CD4-positive, alpha-beta memory T cell (primary cell): ENCODE data around the gene ZNF91. TPM values are rescaled to one million over a fixed set of nuclear protein-coding genes. Genes with fewer than 3 reads are reported as not detected.
"Not testable (repeated sequence)": the region's sequence is repeated elsewhere in the genome, so short reads cannot be mapped to it uniquely, and the experiment has no call there.

ENCODE experiments used
- CTCF ChIA-PET: fragments of 350-600 bp; sonication (Branson Sonifier 250); formaldehyde crosslinking; loops from one replicate; lab custom pipeline; 2021; ENCODE audit warnings: inconsistent platforms; ENCODE audit not compliant: partially characterized antibody; lab: Charles Lee
- POLR2A ChIA-PET: fragments of 350-600 bp; sonication (Branson Sonifier 250); formaldehyde crosslinking; loops from one replicate; lab custom pipeline; 2021; ENCODE audit not compliant: partially characterized antibody; lab: Charles Lee
- DNase-seq, 5 donors: peaks; one replicate each; pipeline versions ENCODE4 v3.0.0 to v3.0.0-alpha.2; 2020 to 2022; ENCODE audit warnings: mixed read lengths in 1 of 5
- H3K27ac ChIP-seq: one replicate; pipeline ENCODE4 v1.7.0; 2013; ENCODE audit warnings: low read depth, low read length
- H3K27me3 ChIP-seq: 2 replicates; pipeline ENCODE4 v1.7.0; 2013; ENCODE audit warnings: mild to moderate bottlenecking, low read length, moderate library complexity; ENCODE audit not compliant: insufficient read depth
- H3K36me3 ChIP-seq: 2 replicates; pipeline ENCODE4 v1.7.0; 2013; ENCODE audit warnings: mild to moderate bottlenecking, low read length, moderate library complexity; ENCODE audit not compliant: insufficient read depth
- H3K4me1 ChIP-seq: 2 replicates; pipeline ENCODE4 v1.7.0; 2013; ENCODE audit warnings: mild to moderate bottlenecking, low read length, moderate library complexity; ENCODE audit not compliant: insufficient read depth
- H3K4me3 ChIP-seq, 2 donors: one replicate each; pipeline ENCODE4 v1.7.0; 2013; ENCODE audit warnings: low read length in 2 of 2, mild to moderate bottlenecking in 1 of 2
- H3K9me3 ChIP-seq, 2 donors: one replicate each; pipeline ENCODE4 v1.7.0; 2013; ENCODE audit warnings: low read length in 2 of 2, control low read depth in 1 of 2; ENCODE audit not compliant: control insufficient read depth in 1 of 2
- H3K27ac Mint-ChIP-seq, 7 donors: one replicate each; pipeline ENCODE4 v1.8.0; 2020 to 2021; ENCODE audit warnings: mixed read lengths in 7 of 7, mild to moderate bottlenecking in 6 of 7, inconsistent platforms in 3 of 7, moderate library complexity in 3 of 7
- H3K27me3 Mint-ChIP-seq, 2 donors: one replicate each; pipeline ENCODE4 v1.8.0; 2020 to 2021; ENCODE audit warnings: mixed read lengths in 2 of 2
- H3K36me3 Mint-ChIP-seq, 2 donors: one replicate each; pipeline ENCODE4 v1.8.0; 2020 to 2021; ENCODE audit warnings: mixed read lengths in 2 of 2, inconsistent platforms in 1 of 2, mild to moderate bottlenecking in 1 of 2
- H3K4me1 Mint-ChIP-seq, 4 donors: one replicate each; pipeline ENCODE4 v1.8.0; 2020 to 2021; ENCODE audit warnings: mixed read lengths in 4 of 4, mild to moderate bottlenecking in 1 of 4
- H3K4me3 Mint-ChIP-seq, 8 donors: one replicate each; pipeline ENCODE4 v1.8.0; 2020 to 2021; ENCODE audit warnings: mixed read lengths in 8 of 8, mild to moderate bottlenecking in 7 of 8, moderate library complexity in 6 of 8, inconsistent platforms in 3 of 8
- H3K9me3 Mint-ChIP-seq, 8 donors: one replicate each; pipeline ENCODE4 v1.8.0; 2020 to 2021; ENCODE audit warnings: mixed read lengths in 8 of 8, mild to moderate bottlenecking in 5 of 8, inconsistent platforms in 3 of 8, moderate library complexity in 1 of 8
- intact Hi-C: fragments of 100-400 bp; cut with micrococcal nuclease; formaldehyde crosslinking; loops from one replicate; pipeline ENCODE4 v1.15.1; 2023
- polyA plus RNA-seq, 2 donors: library from polyadenylated mRNA; unstranded; fragments of 300-500 nt; fragmentation: Illumina TruSeq; gene quantifications; one replicate each; pipeline ENCODE4 v1.2.3, GENCODE V29; 2021
- total RNA-seq, 2 experiments: library from RNA; stranded (reverse); gene quantifications; one replicate each; pipeline ENCODE4 v1.2.3, GENCODE V29; 2021

The ZNF91 gene
- total and polyA plus RNA-seq, 4 experiments from 2014 or later: 8.9 to 113 (median 79.3) TPM

GRCh38 chr19:23420824-23421223 lies 25.6 kb upstream of the ZNF91 start:
- peaks cover 2 to 4% (median 3%) of the 10 kb centered on the region in 4 donors for H3K4me1 Mint-ChIP-seq
- H3K27me3 Mint-ChIP-seq: peaks cover 5 to 7% of the 10 kb centered on the region in 2 donors
- H3K36me3 Mint-ChIP-seq: no peaks in the 10 kb centered on the region

GRCh38 chr19:23419261-23419660 lies 24.0 kb upstream of the ZNF91 start:
- DNase-seq, H3K36me3 Mint-ChIP-seq, H3K9me3 ChIP-seq, POLR2A ChIA-PET, CTCF ChIA-PET, H3K36me3 ChIP-seq, H3K4me3 ChIP-seq, H3K27ac ChIP-seq, H3K27ac Mint-ChIP-seq, H3K27me3 ChIP-seq, H3K4me3 Mint-ChIP-seq, intact Hi-C loops: not testable (repeated sequence)
- Mint-ChIP-seq H3K4me1 (peaks cover 5 to 12% (median 10%) of the 10 kb centered on the region in 4 donors), H3K27me3 (peaks cover 10 to 16% of the 10 kb centered on the region in 2 donors), H3K9me3 (peaks cover 0 to 18% (median 5%) of the 10 kb centered on the region in 8 donors)
- H3K4me1 ChIP-seq: peaks cover 13% of the 10 kb centered on the region

More at GRCh38 chr19:23420824-23421223, 25.6 kb upstream of the ZNF91 start:
- DNase-seq: no peak
- H3K27ac ChIP-seq: no peak overlapping the region
- H3K27me3 ChIP-seq: no peaks in the 10 kb centered on the region
- peaks cover 4% of the 10 kb centered on the region for H3K4me1 ChIP-seq
- no peak overlapping the region for H3K4me3 ChIP-seq
- no peak overlapping the region for H3K27ac Mint-ChIP-seq
- ChIA-PET POLR2A (no interaction called here), CTCF (no interaction called here)
- intact Hi-C loops: no loop called here
- no peaks in the 10 kb centered on the region for H3K9me3 ChIP-seq
- no peaks in the 10 kb centered on the region for H3K36me3 ChIP-seq
- H3K4me3 Mint-ChIP-seq: no peak overlapping the region
- H3K9me3 Mint-ChIP-seq: peaks cover 0 to 20% (median 5%) of the 10 kb centered on the region in 8 donors

- peak overlapping the region; percentile 74 to 88 (median 81) for H3K4me3 Mint-ChIP-seq
- Histone ChIP-seq H3K36me3 (no peaks in the 10 kb centered on the region), H3K27me3 (no peaks in the 10 kb centered on the region), H3K9me3 (no peaks in the 10 kb centered on the region), H3K4me1 (peaks cover 13% of the 10 kb centered on the region), H3K4me3 (peak overlapping the region in 1 of 2 donors; percentile 49), H3K27ac (no peak overlapping the region)
- ChIA-PET CTCF (no interaction called here), POLR2A (interaction anchor here (1.9 kb wide), 1 partner anchor 20 kb away, joined by 6 read pairs; the partner anchor contains the start of gene ZNF91)
- H3K36me3 Mint-ChIP-seq: no peaks in the 10 kb centered on the region
- no peak overlapping the region for H3K27ac Mint-ChIP-seq
- intact Hi-C loops: no loop called here
- H3K4me1 Mint-ChIP-seq: peaks cover 5 to 12% (median 10%) of the 10 kb centered on the region in 4 donors
- DNase-seq: peak in 2 of 5 donors; percentile 9 to 13
- peaks cover 0 to 15% (median 4%) of the 10 kb centered on the region in 8 donors for H3K9me3 Mint-ChIP-seq
- peaks cover 12 to 16% of the 10 kb centered on the region in 2 donors for H3K27me3 Mint-ChIP-seq
Measured at GRCh38 chr19:23415561-23416191, 20.4 kb upstream of the ZNF91 start.

GRCh38 chr19:23415034-23415433 lies 19.8 kb upstream of the ZNF91 start:
- POLR2A ChIA-PET: interaction anchor here (1.9 kb wide), 1 partner anchor 20 kb away, joined by 6 read pairs; the partner anchor contains the start of gene ZNF91
- H3K4me3 ChIP-seq: no peak overlapping the region
- Mint-ChIP-seq H3K4me3 (peak overlapping the region; percentile 74 to 88 (median 81)), H3K4me1 (peaks cover 5 to 12% (median 10%) of the 10 kb centered on the region in 4 donors), H3K27me3 (peaks cover 12 to 16% of the 10 kb centered on the region in 2 donors), H3K9me3 (peaks cover 0 to 11% (median 3%) of the 10 kb centered on the region in 8 donors), H3K27ac (peak overlapping the region in 1 of 7 donors; percentile 2), H3K36me3 (no peaks in the 10 kb centered on the region)
- no peak for DNase-seq
- no peaks in the 10 kb centered on the region for H3K27me3 ChIP-seq
- no peak overlapping the region for H3K27ac ChIP-seq
- peaks cover 13% of the 10 kb centered on the region for H3K4me1 ChIP-seq
- intact Hi-C loops: no loop called here
- H3K9me3 ChIP-seq: no peaks in the 10 kb centered on the region
- H3K36me3 ChIP-seq: no peaks in the 10 kb centered on the region
- CTCF ChIA-PET: no interaction called here

GRCh38 chr19:23410155-23410554 lies 14.9 kb upstream of the ZNF91 start:
- H3K9me3 ChIP-seq: no peaks in the 10 kb centered on the region
- no peak overlapping the region for H3K4me3 ChIP-seq
- Mint-ChIP-seq H3K9me3 (no peaks in the 10 kb centered on the region), H3K27ac (no peak overlapping the region), H3K4me3 (no peak overlapping the region), H3K27me3 (peaks cover 5 to 7% of the 10 kb centered on the region in 2 donors), H3K4me1 (peaks cover 2 to 4% (median 3%) of the 10 kb centered on the region in 4 donors), H3K36me3 (no peaks in the 10 kb centered on the region)
- intact Hi-C loops: no loop called here
- no peaks in the 10 kb centered on the region for H3K36me3 ChIP-seq
- POLR2A ChIA-PET: no interaction called here
- no peaks in the 10 kb centered on the region for H3K27me3 ChIP-seq
- no peak overlapping the region for H3K27ac ChIP-seq
- no peak for DNase-seq
- CTCF ChIA-PET: no interaction called here
- peaks cover 2% of the 10 kb centered on the region for H3K4me1 ChIP-seq

- no peak overlapping the region for H3K27ac Mint-ChIP-seq
- H3K9me3 Mint-ChIP-seq: no peaks in the 10 kb centered on the region
- ChIA-PET CTCF (no interaction called here), POLR2A (no interaction called here)
- no peaks in the 10 kb centered on the region for H3K4me1 Mint-ChIP-seq
- no peaks in the 10 kb centered on the region for H3K27me3 ChIP-seq
- H3K4me1 ChIP-seq: no peaks in the 10 kb centered on the region
- no peak overlapping the region for H3K27ac ChIP-seq
- no peaks in the 10 kb centered on the region for H3K9me3 ChIP-seq
- no peak overlapping the region for H3K4me3 Mint-ChIP-seq
- DNase-seq: no peak
- peaks cover 1 to 2% of the 10 kb centered on the region in 2 donors for H3K27me3 Mint-ChIP-seq
- intact Hi-C loops: no loop called here
- no peaks in the 10 kb centered on the region for H3K36me3 ChIP-seq
- no peak overlapping the region for H3K4me3 ChIP-seq
- H3K36me3 Mint-ChIP-seq: no peaks in the 10 kb centered on the region
Measured at GRCh38 chr19:23409392-23410048, 14.2 kb upstream of the ZNF91 start.

GRCh38 chr19:23407616-23408133 lies 12.4 kb upstream of the ZNF91 start:
- no peak overlapping the region for H3K4me3 ChIP-seq
- Mint-ChIP-seq H3K27ac (no peak overlapping the region), H3K4me1 (no peaks in the 10 kb centered on the region), H3K9me3 (no peaks in the 10 kb centered on the region), H3K36me3 (no peaks in the 10 kb centered on the region), H3K4me3 (peak overlapping the region in 1 of 8 donors; percentile 10), H3K27me3 (no peaks in the 10 kb centered on the region)
- ChIA-PET POLR2A (no interaction called here), CTCF (no interaction called here)
- no peaks in the 10 kb centered on the region for H3K9me3 ChIP-seq
- H3K4me1 ChIP-seq: no peaks in the 10 kb centered on the region
- intact Hi-C loops: no loop called here
- no peak for DNase-seq
- H3K36me3 ChIP-seq: no peaks in the 10 kb centered on the region
- H3K27ac ChIP-seq: no peak overlapping the region
- no peaks in the 10 kb centered on the region for H3K27me3 ChIP-seq
